ENCODE data around the gene KNSTRN.

The KNSTRN gene

DNA sequence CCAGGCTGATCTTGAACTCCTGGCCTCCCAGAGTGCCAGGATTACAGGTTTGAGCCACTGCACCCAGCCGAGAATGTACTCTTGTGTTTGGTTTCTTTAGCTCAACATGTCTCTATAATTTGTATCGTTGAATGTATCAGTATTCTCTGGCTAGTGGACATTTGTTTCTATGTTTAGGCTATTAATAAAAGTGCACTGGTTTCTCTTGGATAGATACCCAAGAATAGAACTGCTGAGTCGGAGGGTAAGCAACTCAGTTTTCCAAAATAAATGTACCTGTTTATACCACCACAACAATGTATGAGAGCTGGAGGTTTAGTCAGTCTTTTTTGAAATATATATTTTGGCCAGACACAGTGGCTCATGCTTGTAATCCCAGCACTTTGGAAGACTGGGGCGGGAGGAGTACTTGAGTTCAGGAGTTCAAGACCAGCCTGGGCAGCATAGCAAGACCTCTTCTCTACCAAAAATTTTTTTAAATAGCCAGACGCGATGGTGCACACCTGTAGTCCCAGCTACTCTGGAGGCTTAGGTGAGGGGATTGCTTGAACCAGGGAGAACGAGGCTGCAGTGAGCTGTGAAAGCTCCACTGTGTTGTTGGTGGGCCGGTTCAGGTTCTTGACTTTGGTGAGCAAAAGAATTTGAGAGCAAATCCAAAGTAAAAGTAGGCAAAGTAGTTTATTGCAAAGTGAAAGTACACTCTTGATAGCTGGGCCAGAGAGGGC is 15.3 kb downstream of the KNSTRN start:
- DNase-seq (ENCODE audit: low read depth, low spot score): no peak

GRCh38 chr15:40398413-40398873 is 15.9 kb downstream of the KNSTRN start:
- no peak for DNase-seq (ENCODE audit: low read depth, low spot score)

DNA sequence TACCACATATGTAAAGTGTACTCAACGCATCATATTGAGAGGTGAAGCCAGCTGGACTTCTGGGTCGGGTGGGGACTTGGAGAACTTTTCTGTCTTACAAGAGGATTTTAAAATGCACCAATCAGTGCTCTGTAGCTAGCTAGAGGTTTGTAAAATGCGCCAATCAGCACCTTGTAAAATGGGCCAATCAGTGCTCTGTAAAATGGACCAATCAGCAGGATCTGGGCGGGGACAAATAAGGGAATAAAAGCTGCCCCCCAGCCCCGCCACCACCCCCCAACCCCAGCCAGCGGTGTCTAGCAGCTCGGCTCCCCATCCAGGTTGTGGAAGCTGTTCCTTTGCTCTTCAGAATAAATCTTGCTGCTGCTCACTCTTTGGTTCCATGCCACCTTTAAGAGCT is 16.8 kb downstream of the KNSTRN start:
- DNase-seq (ENCODE audit: low read depth, low spot score): no peak

GRCh38 chr15:40405501-40406381 is 23.2 kb downstream of the KNSTRN start, which contains the start of gene IVD:
Gene IVD (plus strand): TSS chr15:40405795. CDS start chr15:40405828, 33 bp downstream.
- DNase-seq (ENCODE audit: low read depth, low spot score): peak; percentile 99

DNA sequence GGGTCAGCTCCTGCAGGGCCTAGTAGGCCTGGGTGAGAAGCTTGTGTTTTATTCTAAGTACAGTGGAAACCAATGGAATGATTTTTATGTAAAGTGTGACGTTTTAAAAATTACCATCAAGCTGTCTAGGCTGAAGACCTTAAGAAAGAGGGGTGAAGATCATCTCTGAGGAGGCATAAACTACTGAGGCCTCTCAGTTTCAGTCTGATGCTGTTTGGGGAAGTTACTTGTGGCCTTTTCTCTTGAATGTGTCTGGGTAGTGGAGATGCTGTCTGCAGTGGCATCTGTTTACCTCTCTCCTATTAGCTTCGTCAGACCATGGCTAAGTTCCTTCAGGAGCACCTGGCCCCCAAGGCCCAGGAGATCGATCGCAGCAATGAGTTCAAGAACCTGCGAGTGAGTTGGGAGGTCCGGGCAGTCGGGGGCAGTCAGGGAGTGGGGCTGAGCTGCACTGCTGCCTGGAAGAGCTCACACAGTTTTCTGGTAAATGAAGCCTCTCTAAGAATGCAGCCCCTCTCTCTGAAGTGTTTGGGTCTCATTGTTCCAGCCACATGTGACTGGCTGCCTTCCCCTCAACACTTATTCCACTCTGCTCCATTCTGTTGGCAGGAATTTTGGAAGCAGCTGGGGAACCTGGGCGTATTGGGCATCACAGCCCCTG is 24.9 kb downstream of the KNSTRN start:
- no peak for DNase-seq (ENCODE audit: low read depth, low spot score)

DNA sequence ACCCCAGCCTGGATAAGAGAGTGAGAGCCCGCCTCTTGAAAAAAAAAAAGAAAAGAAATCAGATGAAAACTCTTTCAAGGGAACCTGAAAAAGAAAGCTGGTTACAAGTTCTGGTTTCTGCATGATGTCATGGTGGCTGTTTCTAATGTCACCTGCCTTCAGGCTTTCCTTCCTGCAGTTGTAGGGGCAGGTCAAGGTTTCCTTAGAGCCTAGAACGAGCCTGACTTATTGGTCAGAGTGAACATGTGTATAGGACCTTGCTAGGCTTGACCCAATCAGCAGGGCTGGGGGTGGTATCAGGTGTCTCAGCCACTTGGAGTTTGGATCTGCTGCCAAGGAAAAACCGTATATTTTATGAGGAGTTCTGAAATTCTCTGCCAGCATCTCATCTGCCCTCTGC is 26.8 kb downstream of the KNSTRN start:
- no peak for DNase-seq (ENCODE audit: low read depth, low spot score)

GRCh38 chr15:40410476-40410875 is 28.0 kb downstream of the KNSTRN start:
- no peak for DNase-seq (ENCODE audit: low read depth, low spot score)

- DNase-seq (ENCODE audit: low read depth, low spot score): no peak
Measured at GRCh38 chr15:40412095-40412759, 29.7 kb downstream of the KNSTRN start.

- no peak for DNase-seq (ENCODE audit: low read depth, low spot score)
Measured at GRCh38 chr15:40413036-40413435, 30.5 kb downstream of the KNSTRN start.

DNA sequence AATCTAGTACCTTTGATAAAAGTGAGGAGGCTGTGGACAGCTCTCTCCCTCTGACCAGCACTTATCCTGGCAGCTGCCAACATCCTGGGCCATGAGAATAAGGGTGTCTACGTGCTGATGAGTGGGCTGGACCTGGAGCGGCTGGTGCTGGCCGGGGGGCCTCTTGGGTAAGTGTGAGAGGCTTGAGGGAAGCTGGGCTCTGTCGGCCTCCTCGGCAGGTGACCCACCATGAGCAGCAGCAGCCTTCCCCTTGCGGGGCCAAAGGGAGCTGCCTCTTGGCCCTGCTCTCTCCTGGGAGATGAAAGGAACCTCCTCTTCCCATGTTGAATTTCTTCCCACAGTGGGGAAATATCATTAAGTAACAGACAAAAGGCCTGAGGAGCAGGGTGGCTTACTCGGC is 32.3 kb downstream of the KNSTRN start:
- DNase-seq (ENCODE audit: low read depth, low spot score): no peak

DNA sequence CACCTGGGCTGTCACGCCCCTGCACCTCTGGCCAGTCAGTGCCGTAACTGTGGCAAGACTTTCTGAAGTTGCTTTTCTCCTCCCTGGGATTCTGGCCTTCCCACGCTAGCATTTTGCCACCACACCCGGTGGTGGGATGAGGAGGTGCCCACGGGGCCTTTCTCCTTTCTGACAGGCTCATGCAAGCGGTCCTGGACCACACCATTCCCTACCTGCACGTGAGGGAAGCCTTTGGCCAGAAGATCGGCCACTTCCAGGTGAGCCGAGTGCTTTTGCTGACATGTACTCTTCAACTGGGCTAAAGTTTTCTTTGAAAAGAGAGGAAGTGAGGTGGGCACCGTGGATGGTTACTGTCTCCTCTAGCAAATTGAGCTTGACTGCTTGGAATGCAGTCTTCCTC is 32.7 kb downstream of the KNSTRN start:
- DNase-seq (ENCODE audit: low read depth, low spot score): no peak

- DNase-seq (ENCODE audit: low read depth, low spot score): no peak
Measured at GRCh38 chr15:40416056-40416455, 33.5 kb downstream of the KNSTRN start.

DNA sequence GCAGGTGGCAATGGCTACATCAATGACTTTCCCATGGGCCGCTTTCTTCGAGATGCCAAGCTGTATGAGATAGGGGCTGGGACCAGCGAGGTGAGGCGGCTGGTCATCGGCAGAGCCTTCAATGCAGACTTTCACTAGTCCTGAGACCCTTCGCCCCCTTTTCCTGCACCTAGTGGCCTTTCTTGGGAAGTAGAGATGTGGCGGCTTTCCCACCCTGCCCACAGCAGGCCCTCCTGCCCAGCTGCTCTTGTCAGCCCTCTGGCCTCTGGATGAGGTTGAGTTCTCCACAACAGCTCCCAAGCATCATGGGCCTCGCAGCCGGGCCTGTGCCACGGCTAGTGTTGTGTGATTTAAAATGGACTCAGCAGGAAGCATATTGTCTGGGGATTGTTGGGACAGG is 35.6 kb downstream of the KNSTRN start:
- DNase-seq (ENCODE audit: low read depth, low spot score): no peak

DNA sequence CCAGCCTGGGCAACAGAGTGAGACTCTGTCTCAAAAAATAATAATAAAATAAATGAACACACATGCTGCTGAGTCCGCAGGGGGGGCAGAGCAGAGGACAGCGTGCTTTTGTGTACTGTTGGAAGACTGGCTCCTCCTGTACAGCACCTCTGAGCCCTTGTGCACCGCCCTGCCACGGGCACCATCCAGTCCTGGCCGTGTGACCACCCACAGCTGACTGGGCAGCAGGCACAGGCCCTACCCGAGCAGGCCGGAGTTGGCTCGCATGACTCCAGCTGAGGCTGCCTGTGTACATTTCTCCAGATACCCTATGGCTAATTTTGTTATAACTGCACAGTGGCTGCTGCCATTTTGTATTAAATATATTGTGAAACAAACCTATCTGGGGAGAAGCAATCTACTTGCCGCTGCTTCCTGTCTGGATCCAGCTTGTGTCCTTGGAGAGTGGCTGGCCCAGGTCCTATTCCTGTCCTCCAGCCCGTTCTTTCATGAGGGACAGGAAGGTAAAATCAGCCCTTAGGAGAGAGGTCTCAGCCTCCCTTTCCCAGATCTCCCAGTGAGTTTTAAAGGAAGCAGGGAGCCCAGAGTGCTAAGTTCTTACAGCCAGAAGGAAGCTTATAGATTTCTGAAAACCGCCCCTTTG is 37.7 kb downstream of the KNSTRN start:
- no peak for DNase-seq (ENCODE audit: low read depth, low spot score)

- DNase-seq (ENCODE audit: low read depth, low spot score): no peak
Measured at GRCh38 chr15:40420793-40421192, 38.3 kb downstream of the KNSTRN start.

DNA sequence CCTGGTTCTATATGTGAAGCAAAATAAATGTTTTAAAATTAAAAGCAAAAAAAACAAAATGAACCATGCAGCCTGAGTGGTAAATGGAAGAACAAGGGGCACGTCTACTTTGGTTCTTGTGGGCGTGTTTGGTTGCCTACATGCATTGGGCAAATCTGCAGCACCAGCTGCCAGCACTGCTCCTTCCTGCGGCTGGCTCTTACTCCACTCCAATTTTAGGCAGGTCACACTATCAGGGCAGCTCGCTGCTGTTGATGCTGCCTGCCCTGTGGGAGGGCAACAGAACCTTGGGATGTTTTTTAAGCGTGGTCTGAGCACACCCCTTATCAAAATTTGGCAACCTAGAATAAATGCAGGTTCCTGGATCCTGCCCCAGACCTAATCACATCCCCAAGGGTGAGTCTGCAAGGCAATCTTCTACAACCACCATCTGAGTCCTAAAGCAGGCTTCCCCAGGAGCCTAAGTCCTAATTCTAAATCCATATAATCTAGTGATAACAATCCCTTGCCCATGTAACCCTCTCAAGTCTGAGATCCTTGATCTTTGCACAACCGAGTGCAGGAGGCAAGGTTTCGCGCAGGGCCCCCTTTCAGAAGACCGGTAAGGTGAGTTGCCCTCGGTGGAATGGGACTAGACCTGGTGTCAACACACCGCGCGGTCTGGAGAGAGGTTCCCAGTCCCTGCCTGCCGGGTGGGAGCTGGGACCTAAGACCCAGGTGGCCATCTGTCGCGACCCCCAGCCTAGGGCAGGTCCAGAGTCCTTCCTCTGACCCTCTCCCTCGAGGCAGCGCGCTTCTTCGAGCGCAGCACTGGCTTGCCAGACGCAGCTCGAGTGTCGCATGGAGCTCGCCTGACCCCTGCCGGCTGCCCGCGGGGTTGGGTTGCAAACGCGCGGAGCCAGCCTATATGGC is 39.0 kb downstream of the KNSTRN start:
- DNase-seq (ENCODE audit: low read depth, low spot score): peak; percentile 83

DNA sequence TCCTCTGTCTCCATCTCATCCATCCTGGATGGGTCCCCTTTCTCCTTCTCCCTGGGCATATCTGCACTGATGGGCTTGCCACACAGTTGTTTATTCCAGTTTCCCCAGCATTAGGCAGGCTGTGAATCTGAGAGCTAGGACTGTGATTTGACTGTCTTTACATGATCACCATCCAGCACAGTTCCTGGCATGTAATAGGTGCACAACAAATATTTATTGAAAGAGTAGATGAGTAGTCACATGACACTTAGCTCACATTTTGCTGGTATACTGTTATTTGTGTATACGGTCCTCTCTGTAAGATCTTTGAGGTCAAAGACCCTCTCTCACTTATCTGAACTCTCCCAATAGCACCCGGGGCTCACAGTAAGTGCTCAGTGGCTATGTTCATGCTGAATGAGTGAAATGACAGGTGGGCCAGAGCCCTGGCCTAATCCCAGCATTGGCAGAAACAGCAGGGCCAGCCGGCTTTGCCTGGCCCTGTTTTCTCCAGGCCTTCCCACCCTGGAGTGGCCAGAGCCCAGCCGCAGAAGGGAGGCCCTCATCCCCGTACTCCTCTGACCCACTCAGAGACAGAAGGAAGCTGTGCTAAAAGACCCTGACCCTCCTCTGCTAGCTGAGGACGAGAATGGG is 42.1 kb downstream of the KNSTRN start:
- DNase-seq (ENCODE audit: low read depth, low spot score): no peak

GRCh38 chr15:40425681-40426080 is 43.2 kb downstream of the KNSTRN start:
- no peak for DNase-seq (ENCODE audit: low read depth, low spot score)

GRCh38 chr15:40427188-40427587 is 44.7 kb downstream of the KNSTRN start:
- DNase-seq (ENCODE audit: low read depth, low spot score): no peak

DNA sequence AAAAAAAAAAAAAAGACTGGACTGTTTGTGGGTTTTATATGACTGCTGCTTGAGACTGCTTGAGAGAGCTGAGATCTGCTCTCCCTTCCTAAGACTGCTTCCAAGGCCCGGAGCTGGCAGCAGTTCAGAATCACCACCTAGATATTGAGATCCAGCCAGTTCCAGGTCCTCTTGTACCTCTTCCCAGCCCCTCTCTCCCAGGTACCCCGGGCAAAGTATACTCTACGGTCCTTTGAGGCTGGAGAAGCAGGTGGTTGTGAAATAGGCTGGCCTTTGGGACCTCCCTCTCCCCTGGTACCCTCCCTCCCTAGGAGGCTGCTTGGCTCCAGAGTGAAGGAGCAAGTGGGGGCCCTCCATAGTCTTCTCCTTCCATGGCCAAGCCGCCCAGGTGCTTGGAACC is 45.7 kb downstream of the KNSTRN start:
- no peak for DNase-seq (ENCODE audit: low read depth, low spot score)

Measured in astrocyte of the hippocampus (primary cell).